Measurements from ENCODE around the gene COL5A1.

DNA sequence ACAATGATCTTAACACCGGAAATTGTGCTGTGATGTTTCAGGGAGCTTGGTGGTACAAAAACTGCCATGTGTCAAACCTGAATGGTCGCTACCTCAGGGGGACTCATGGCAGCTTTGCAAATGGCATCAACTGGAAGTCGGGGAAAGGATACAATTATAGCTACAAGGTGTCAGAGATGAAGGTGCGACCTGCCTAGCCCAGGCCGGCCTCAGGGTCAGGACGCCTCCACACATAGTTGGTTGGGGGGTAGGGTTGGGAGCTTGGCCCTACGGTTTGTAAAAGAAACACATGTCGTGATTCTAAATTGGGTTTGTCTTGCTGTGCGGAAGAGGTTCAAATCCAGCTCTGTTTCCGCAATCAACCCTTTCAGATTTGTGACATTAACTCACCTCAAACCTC, 245.6 kb downstream of the COL5A1 start:
- TF ChIP-seq, protein P1, sequence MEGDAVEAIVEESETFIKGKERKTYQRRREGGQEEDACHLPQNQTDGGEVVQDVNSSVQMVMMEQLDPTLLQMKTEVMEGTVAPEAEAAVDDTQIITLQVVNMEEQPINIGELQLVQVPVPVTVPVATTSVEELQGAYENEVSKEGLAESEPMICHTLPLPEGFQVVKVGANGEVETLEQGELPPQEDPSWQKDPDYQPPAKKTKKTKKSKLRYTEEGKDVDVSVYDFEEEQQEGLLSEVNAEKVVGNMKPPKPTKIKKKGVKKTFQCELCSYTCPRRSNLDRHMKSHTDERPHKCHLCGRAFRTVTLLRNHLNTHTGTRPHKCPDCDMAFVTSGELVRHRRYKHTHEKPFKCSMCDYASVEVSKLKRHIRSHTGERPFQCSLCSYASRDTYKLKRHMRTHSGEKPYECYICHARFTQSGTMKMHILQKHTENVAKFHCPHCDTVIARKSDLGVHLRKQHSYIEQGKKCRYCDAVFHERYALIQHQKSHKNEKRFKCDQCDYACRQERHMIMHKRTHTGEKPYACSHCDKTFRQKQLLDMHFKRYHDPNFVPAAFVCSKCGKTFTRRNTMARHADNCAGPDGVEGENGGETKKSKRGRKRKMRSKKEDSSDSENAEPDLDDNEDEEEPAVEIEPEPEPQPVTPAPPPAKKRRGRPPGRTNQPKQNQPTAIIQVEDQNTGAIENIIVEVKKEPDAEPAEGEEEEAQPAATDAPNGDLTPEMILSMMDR (conservative IDR thresholded peaks at IDR 0.05 in 1 of 2, IDR thresholded peaks at IDR 0.05 in 1 of 2; ENCODE audit: low read depth in 1 of 2, low read length in 2 of 2): no peak
- TF ChIP-seq EZH2 (IDR thresholded peaks at IDR 0.05; ENCODE audit: low read length, missing control alignments): no peak

Data from fibroblast of lung (primary cell).